COLO668 (cell line): ENCODE measurements around the gene SP140L.
"Not testable (repeated sequence)": the region's sequence is repeated elsewhere in the genome, so short reads cannot be mapped to it uniquely, and the experiment has no call there.

ENCODE experiments used
- DNase-seq: peaks from one replicate; lab custom pipeline; 2025; ENCODE audit not compliant: unreplicated experiment; lab: John Stamatoyannopoulos, UW

SP140L gene

GRCh38 chr2:230323385-230324106 lies 3.4 kb upstream of the SP140L start:
- DNase-seq = no peak

GRCh38 chr2:230324503-230324902 lies 2.5 kb upstream of the SP140L start:
- DNase-seq = no peak

GRCh38 chr2:230325316-230326243 lies 1.4 kb upstream of the SP140L start:
- DNase-seq = no peak

GRCh38 chr2:230327418-230328154 lies 593 bp downstream of the SP140L start:
- DNase-seq = no peak

- no peak for DNase-seq
These were observed 1.1 kb downstream of the SP140L start for GRCh38 chr2:230328155-230328458.

GRCh38 chr2:230329946-230330605 lies 3.1 kb downstream of the SP140L start:
- DNase-seq = no peak

- no peak for DNase-seq
These were observed 3.7 kb downstream of the SP140L start for GRCh38 chr2:230330725-230331124.

- DNase-seq = no peak
These were observed 8.5 kb downstream of the SP140L start for GRCh38 chr2:230335461-230335863.

- no peak for DNase-seq
These were observed 9.0 kb downstream of the SP140L start for GRCh38 chr2:230335864-230336506.

GRCh38 chr2:230341936-230342528 lies 15.0 kb downstream of the SP140L start:
- not testable (repeated sequence) for DNase-seq

- DNase-seq = not testable (repeated sequence)
These were observed 16.1 kb downstream of the SP140L start for GRCh38 chr2:230343041-230343624.

GRCh38 chr2:230343747-230344146 lies 16.8 kb downstream of the SP140L start:
- DNase-seq = no peak

GRCh38 chr2:230346465-230346864 lies 19.5 kb downstream of the SP140L start:
- no peak for DNase-seq

GRCh38 chr2:230346921-230347533 lies 20.0 kb downstream of the SP140L start:
- DNase-seq = no peak

- DNase-seq = no peak
These were observed 20.8 kb downstream of the SP140L start for GRCh38 chr2:230347659-230348305.

- DNase-seq = no peak
These were observed 21.8 kb downstream of the SP140L start for GRCh38 chr2:230348787-230349186.

GRCh38 chr2:230356084-230356483 lies 29.1 kb downstream of the SP140L start:
- no peak for DNase-seq

- no peak for DNase-seq
These were observed 31.3 kb downstream of the SP140L start for GRCh38 chr2:230358305-230358704.

- no peak for DNase-seq
These were observed 33.0 kb downstream of the SP140L start for GRCh38 chr2:230360028-230360427.
